HepG2 (cell line): ENCODE results near the gene STOML2. TPM values are rescaled to one million over a fixed set of nuclear protein-coding genes. Genes with fewer than 3 reads are reported as not detected.

ENCODE experiments used
- FOXO1 ChIP-seq: sonication (generic); formaldehyde crosslinking; IDR thresholded peaks from 2 replicates; pipeline ENCODE4 v1.4.0; 2020; ENCODE audit warnings: missing genetic modification reagents
- HDAC6 ChIP-seq: fragments of 200-600 bp; sonication (generic); IDR thresholded peaks from 2 replicates; pipeline ENCODE4 v1.7.0; 2017; ENCODE audit warnings: mild to moderate bottlenecking, antibody characterized with exemption, low read length, low read depth
- KDM4B ChIP-seq: sonication (generic); formaldehyde crosslinking; IDR thresholded peaks from 2 replicates; pipeline ENCODE4 v1.4.0; 2020; ENCODE audit warnings: missing genetic modification reagents
- PLRG1 ChIP-seq: fragments of 450-650 bp; conservative IDR thresholded peaks from 2 replicates; pipeline ENCODE4 v1.6.1; 2016
- WIZ ChIP-seq: sonication (generic); formaldehyde crosslinking; IDR thresholded peaks from 2 replicates; pipeline ENCODE4 v1.5.1; 2020; ENCODE audit warnings: mild to moderate bottlenecking, missing genetic modification reagents
- ZBTB42 ChIP-seq: sonication (generic); formaldehyde crosslinking; IDR thresholded peaks from 2 replicates; pipeline ENCODE4 v1.5.0; 2020; ENCODE audit warnings: mild to moderate bottlenecking, missing genetic modification reagents
- ZNF337 ChIP-seq: sonication (generic); formaldehyde crosslinking; IDR thresholded peaks from 2 replicates; pipeline ENCODE4 v1.5.1; 2020; ENCODE audit warnings: missing genetic modification reagents, low read depth, mild to moderate bottlenecking, borderline replicate concordance
- ZNF589 ChIP-seq: sonication (generic); formaldehyde crosslinking; conservative IDR thresholded peaks from 2 replicates; pipeline ENCODE4 v1.8.0; 2022; ENCODE audit warnings: mild to moderate bottlenecking, moderate library complexity, missing genetic modification reagents
- polyA plus RNA-seq, 8 experiments: library from polyadenylated mRNA; depleted of rRNA in 3 of 8; stranded (reverse) in 7 of 8; unstranded in 1 of 8; fragments of >200 nt; fragmentation: Illumina TruSeq in 4 of 8; extraction: Trizol in 4 of 8; gene quantifications; 2 replicates each; pipeline versions ENCODE4 v1.2.1 to v1.2.3, GENCODE V29; 2011 to 2016; ENCODE audit warnings: low read depth in 4 of 8, missing spikeins in 1 of 8, mixed read lengths in 1 of 8; ENCODE audit not compliant: insufficient read depth in 1 of 8
- total RNA-seq, 5 experiments: library from RNA; depleted of rRNA; stranded (reverse); fragments of >200 nt; fragmentation: Illumina TruSeq; extraction: Trizol; gene quantifications; 2 replicates each; pipeline ENCODE4 v1.2.3, GENCODE V29; 2016; ENCODE audit warnings: low read depth in 1 of 5
- TF ChIP-seq, protein P1 (sequence below): sonication (generic); formaldehyde crosslinking; IDR thresholded peaks from 2 replicates; pipeline ENCODE4 v1.5.0; 2020; ENCODE audit warnings: mild to moderate bottlenecking, missing genetic modification reagents, borderline replicate concordance
- TF ChIP-seq, protein P2 (sequence below): IDR thresholded peaks from 2 replicates; pipeline ENCODE4 v1.6.1; 2016; ENCODE audit warnings: mild to moderate bottlenecking, missing biosample characterization, missing genetic modification reagents
- TF ChIP-seq, protein P3 (sequence below): IDR thresholded peaks from 2 replicates; pipeline ENCODE4 v1.6.1; 2016; ENCODE audit warnings: missing genetic modification reagents, missing compliant biosample characterization
- TF ChIP-seq, protein P4 (sequence below): sonication (generic); formaldehyde crosslinking; IDR thresholded peaks from 2 replicates; pipeline ENCODE4 v1.5.1; 2020; ENCODE audit warnings: missing genetic modification reagents, mild to moderate bottlenecking, borderline replicate concordance
- TF ChIP-seq, protein P5 (sequence below): IDR thresholded peaks from 2 replicates; pipeline ENCODE4 v1.6.1; 2016; ENCODE audit warnings: low read depth
- TF ChIP-seq, protein P6 (sequence below): sonication (generic); formaldehyde crosslinking; IDR thresholded peaks from 2 replicates; pipeline ENCODE4 v1.5.0; 2020; ENCODE audit warnings: mild to moderate bottlenecking, missing genetic modification reagents, borderline replicate concordance

The STOML2 gene
- total and polyA plus RNA-seq, 2 of the 13 experiments (the other 11 are each of a cell fraction or from before 2014, with no cell fraction given), result 245 to 250 TPM

DNA sequence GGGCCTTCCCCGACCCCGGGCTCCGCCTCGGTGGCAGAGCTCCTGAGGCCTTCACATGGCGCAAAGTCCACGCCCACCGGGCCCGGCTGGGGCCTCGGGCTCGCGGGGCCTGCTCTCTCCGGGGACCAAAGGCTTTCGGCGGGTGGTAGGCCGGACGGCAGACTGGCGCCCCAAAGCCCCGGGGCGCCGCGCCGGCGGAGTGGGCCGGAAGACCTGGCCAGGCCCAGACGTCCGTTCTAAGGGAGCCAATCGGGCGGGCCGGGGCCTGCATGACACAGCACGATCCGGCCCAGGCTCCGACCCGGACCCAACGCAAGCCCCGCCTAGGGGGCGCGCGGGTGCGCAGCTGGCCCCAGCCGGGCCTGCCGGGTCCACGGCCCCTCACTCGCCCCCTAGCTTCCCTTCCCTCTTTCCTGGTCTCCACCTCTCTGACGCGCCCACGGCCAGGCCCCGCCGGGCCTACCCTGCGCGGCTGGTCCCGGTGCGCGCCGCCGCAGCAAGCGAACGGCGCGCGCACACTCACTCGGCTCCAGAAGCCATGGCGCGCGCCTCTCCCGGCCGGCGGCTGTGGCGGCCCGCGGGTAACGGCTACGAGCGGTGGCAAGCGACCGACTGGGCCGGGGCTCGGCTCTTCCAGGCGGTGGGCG lies 31.0 kb downstream of the STOML2 start (continued):
- TF ChIP-seq, protein P1, sequence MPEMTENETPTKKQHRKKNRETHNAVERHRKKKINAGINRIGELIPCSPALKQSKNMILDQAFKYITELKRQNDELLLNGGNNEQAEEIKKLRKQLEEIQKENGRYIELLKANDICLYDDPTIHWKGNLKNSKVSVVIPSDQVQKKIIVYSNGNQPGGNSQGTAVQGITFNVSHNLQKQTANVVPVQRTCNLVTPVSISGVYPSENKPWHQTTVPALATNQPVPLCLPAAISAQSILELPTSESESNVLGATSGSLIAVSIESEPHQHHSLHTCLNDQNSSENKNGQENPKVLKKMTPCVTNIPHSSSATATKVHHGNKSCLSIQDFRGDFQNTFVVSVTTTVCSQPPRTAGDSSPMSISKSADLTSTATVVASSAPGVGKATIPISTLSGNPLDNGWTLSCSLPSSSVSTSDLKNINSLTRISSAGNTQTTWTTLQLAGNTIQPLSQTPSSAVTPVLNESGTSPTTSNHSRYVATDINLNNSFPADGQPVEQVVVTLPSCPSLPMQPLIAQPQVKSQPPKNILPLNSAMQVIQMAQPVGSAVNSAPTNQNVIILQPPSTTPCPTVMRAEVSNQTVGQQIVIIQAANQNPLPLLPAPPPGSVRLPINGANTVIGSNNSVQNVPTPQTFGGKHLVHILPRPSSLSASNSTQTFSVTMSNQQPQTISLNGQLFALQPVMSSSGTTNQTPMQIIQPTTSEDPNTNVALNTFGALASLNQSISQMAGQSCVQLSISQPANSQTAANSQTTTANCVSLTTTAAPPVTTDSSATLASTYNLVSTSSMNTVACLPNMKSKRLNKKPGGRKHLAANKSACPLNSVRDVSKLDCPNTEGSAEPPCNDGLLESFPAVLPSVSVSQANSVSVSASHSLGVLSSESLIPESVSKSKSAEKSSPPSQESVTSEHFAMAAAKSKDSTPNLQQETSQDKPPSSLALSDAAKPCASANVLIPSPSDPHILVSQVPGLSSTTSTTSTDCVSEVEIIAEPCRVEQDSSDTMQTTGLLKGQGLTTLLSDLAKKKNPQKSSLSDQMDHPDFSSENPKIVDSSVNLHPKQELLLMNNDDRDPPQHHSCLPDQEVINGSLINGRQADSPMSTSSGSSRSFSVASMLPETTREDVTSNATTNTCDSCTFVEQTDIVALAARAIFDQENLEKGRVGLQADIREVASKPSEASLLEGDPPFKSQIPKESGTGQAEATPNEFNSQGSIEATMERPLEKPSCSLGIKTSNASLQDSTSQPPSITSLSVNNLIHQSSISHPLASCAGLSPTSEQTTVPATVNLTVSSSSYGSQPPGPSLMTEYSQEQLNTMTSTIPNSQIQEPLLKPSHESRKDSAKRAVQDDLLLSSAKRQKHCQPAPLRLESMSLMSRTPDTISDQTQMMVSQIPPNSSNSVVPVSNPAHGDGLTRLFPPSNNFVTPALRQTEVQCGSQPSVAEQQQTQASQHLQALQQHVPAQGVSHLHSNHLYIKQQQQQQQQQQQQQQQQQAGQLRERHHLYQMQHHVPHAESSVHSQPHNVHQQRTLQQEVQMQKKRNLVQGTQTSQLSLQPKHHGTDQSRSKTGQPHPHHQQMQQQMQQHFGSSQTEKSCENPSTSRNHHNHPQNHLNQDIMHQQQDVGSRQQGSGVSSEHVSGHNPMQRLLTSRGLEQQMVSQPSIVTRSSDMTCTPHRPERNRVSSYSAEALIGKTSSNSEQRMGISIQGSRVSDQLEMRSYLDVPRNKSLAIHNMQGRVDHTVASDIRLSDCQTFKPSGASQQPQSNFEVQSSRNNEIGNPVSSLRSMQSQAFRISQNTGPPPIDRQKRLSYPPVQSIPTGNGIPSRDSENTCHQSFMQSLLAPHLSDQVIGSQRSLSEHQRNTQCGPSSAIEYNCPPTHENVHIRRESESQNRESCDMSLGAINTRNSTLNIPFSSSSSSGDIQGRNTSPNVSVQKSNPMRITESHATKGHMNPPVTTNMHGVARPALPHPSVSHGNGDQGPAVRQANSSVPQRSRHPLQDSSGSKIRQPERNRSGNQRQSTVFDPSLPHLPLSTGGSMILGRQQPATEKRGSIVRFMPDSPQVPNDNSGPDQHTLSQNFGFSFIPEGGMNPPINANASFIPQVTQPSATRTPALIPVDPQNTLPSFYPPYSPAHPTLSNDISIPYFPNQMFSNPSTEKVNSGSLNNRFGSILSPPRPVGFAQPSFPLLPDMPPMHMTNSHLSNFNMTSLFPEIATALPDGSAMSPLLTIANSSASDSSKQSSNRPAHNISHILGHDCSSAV (CRISPR knock-in tag), result no peak
- TF ChIP-seq FOXO1 (CRISPR knock-in tag) (no peak; the same call in 1 of the 2 replicates), HDAC6 (no peak), KDM4B (CRISPR knock-in tag) (no peak; the same call in 1 of the 2 replicates), ZBTB42 (no peak), ZNF337 (CRISPR knock-in tag) (no peak), ZNF589 (CRISPR knock-in tag) (no peak), WIZ (no peak), PLRG1 (no peak)
- TF ChIP-seq, protein P2, sequence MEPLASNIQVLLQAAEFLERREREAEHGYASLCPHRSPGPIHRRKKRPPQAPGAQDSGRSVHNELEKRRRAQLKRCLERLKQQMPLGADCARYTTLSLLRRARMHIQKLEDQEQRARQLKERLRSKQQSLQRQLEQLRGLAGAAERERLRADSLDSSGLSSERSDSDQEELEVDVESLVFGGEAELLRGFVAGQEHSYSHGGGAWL (CRISPR knock-in tag), result 0 out of 2 replicates have a peak, but pooled peaks have one; percentile 47
- TF ChIP-seq, protein P3, sequence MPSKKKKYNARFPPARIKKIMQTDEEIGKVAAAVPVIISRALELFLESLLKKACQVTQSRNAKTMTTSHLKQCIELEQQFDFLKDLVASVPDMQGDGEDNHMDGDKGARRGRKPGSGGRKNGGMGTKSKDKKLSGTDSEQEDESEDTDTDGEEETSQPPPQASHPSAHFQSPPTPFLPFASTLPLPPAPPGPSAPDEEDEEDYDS (CRISPR knock-in tag), result 0 out of 2 replicates have a peak, but pooled peaks have one; percentile 11
- TF ChIP-seq, protein P4, sequence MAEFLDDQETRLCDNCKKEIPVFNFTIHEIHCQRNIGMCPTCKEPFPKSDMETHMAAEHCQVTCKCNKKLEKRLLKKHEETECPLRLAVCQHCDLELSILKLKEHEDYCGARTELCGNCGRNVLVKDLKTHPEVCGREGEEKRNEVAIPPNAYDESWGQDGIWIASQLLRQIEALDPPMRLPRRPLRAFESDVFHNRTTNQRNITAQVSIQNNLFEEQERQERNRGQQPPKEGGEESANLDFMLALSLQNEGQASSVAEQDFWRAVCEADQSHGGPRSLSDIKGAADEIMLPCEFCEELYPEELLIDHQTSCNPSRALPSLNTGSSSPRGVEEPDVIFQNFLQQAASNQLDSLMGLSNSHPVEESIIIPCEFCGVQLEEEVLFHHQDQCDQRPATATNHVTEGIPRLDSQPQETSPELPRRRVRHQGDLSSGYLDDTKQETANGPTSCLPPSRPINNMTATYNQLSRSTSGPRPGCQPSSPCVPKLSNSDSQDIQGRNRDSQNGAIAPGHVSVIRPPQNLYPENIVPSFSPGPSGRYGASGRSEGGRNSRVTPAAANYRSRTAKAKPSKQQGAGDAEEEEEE (CRISPR knock-in tag), result no peak
- TF ChIP-seq, protein P5, sequence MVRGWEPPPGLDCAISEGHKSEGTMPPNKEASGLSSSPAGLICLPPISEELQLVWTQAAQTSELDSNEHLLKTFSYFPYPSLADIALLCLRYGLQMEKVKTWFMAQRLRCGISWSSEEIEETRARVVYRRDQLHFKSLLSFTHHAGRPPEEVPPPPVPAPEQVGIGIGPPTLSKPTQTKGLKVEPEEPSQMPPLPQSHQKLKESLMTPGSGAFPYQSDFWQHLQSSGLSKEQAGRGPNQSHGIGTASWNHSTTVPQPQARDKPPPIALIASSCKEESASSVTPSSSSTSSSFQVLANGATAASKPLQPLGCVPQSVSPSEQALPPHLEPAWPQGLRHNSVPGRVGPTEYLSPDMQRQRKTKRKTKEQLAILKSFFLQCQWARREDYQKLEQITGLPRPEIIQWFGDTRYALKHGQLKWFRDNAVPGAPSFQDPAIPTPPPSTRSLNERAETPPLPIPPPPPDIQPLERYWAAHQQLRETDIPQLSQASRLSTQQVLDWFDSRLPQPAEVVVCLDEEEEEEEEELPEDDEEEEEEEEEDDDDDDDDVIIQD (CRISPR knock-in tag), result no peak
- TF ChIP-seq, protein P6, sequence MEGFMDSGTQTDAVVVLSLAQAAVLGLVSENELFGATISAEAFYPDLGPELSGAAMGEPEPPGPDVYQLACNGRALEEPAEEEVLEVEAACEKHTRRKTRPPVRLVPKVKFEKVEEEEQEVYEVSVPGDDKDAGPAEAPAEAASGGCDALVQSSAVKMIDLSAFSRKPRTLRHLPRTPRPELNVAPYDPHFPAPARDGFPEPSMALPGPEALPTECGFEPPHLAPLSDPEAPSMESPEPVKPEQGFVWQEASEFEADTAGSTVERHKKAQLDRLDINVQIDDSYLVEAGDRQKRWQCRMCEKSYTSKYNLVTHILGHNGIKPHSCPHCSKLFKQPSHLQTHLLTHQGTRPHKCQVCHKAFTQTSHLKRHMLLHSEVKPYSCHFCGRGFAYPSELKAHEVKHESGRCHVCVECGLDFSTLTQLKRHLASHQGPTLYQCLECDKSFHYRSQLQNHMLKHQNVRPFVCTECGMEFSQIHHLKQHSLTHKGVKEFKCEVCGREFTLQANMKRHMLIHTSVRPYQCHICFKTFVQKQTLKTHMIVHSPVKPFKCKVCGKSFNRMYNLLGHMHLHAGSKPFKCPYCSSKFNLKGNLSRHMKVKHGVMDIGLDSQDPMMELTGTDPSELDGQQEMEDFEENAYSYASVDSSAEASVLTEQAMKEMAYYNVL (CRISPR knock-in tag), result no peak
